ENCODE measurements around the gene REX1BD.

DNA sequence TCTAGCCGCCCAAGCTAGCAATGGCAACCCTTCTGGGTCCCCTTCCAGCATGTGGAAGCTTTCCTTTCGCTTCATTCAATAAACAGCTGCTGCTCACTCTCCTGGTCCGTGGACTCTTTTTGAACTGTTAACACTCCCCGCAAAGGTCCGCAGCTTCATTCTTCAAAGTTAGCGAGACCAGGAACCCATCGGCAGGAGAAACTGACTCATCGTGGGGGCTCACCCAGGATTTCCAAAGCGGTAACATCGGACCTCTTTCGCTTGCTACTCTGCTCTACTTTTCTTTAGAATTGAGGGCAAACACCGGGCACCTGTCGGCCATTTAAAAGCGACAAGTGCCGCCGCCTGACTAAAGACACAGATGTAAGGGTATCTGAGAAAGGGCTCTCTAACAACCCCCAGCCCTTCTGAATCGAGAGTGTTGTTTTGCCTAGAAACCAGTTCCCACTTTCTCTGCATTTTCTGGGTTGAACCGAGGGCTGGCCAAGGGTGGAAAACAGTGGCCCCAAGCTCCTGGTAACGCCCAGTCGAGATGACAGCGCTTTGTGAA lies 11.2 kb upstream of the REX1BD start:
- TF ChIP-seq POLR2AphosphoS5 (IDR thresholded peaks at IDR 0.05; ENCODE audit: low read depth, low read length): peak; percentile 56; the same call in 1 of the 2 replicates
- TF ChIP-seq SIN3A (IDR thresholded peaks at IDR 0.05; ENCODE audit: borderline replicate concordance, insufficient read depth, low read length): no peak
- no peak for TF ChIP-seq TAF1 (IDR thresholded peaks at IDR 0.05; ENCODE audit: borderline replicate concordance, insufficient read depth, low read length)
- TF ChIP-seq, protein P1, sequence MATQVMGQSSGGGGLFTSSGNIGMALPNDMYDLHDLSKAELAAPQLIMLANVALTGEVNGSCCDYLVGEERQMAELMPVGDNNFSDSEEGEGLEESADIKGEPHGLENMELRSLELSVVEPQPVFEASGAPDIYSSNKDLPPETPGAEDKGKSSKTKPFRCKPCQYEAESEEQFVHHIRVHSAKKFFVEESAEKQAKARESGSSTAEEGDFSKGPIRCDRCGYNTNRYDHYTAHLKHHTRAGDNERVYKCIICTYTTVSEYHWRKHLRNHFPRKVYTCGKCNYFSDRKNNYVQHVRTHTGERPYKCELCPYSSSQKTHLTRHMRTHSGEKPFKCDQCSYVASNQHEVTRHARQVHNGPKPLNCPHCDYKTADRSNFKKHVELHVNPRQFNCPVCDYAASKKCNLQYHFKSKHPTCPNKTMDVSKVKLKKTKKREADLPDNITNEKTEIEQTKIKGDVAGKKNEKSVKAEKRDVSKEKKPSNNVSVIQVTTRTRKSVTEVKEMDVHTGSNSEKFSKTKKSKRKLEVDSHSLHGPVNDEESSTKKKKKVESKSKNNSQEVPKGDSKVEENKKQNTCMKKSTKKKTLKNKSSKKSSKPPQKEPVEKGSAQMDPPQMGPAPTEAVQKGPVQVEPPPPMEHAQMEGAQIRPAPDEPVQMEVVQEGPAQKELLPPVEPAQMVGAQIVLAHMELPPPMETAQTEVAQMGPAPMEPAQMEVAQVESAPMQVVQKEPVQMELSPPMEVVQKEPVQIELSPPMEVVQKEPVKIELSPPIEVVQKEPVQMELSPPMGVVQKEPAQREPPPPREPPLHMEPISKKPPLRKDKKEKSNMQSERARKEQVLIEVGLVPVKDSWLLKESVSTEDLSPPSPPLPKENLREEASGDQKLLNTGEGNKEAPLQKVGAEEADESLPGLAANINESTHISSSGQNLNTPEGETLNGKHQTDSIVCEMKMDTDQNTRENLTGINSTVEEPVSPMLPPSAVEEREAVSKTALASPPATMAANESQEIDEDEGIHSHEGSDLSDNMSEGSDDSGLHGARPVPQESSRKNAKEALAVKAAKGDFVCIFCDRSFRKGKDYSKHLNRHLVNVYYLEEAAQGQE (IDR thresholded peaks at IDR 0.05; ENCODE audit: insufficient read depth in 1 of 2, low read depth in 2 of 2, low read length in 2 of 2): no peak
- TF ChIP-seq FOXP2 (optimal IDR thresholded peaks at IDR 0.05; ENCODE audit: borderline replicate concordance, extremely low read depth, extremely low read length, insufficient read depth): no peak

All from PFSK-1 (cell line).